C4-2B (cell line): ENCODE results near the gene NFE2L1.

Source experiments
- CTCF ChIP-seq: fragments of 450-650 bp; conservative IDR thresholded peaks from 2 replicates; pipeline ENCODE4 v1.5.1; 2017; ENCODE audit warnings: mild to moderate bottlenecking
- ZFX ChIP-seq: fragments of 450-650 bp; IDR thresholded peaks from 2 replicates; pipeline ENCODE4 v1.6.1; 2017

GRCh38 chr17:48070195-48070594 is 22.0 kb downstream of the NFE2L1 start:
- TF ChIP-seq CTCF: no peak
- no peak for TF ChIP-seq ZFX
